Measurements from ENCODE around the gene CDK18. TPM values are rescaled to one million over a fixed set of nuclear protein-coding genes. Genes with fewer than 3 reads are reported as not detected.
A peak's percentile ranks its signal among the peaks of the same experiment; 100 is the strongest.

The CDK18 gene
- total RNA-seq, 6 donors from 2014 or later, result 16.7 to 130 (median 30.4) TPM

DNA sequence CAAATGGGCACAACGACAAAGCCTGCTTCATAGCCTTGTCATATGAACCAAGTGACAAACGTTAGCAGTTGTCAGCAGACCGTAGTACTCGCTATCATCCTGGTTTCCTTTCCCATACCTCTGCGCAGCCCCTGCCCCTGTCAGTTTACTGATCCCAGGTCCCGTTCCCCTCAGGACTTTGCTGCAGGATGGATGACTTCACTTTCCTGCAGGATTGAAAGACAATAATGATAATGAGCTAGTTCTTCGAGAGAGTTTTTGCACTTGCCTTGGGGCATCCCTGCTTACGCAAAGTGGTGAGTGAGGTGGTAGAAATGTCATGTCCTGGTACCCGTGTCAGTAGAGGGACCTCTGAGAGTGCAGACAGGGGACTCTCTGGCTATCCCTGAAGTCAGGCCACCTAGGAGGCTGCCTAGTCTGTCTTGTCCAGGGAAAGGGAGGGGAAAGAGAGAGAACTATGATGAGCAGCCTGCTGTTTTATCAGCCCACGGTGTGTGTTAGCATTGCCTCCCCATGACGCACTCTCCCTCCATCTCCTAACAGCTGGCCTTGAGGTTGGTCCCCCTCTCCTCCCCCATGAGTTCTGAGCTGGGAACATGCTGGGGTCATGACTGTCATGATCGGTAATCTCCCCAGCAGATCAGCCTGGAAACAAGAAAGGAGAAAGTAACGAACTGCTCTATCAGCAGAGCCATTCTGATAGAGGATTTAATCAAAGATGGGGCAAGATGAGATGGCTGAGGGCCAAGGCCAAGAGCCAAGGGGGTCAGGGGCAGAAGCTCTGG, 73.6 kb downstream of the CDK18 start:
- Histone ChIP-seq H3K36me3 (no peaks in the 10 kb centered on the region), H3K27me3 (no peaks in the 10 kb centered on the region), H3K27ac (peak overlapping the region in 2 of 4 donors; percentile 13 to 14), H3K9me3 (no peaks in the 10 kb centered on the region), H3K4me1 (peaks cover 14 to 36% (median 25%) of the 10 kb centered on the region in 4 donors), H3K4me3 (no peak overlapping the region)
- TF ChIP-seq EP300 (IDR thresholded peaks at IDR 0.05), result no peak
- TF ChIP-seq POLR2AphosphoS5 (IDR thresholded peaks at IDR 0.05), result no peak
- TF ChIP-seq, protein P1, sequence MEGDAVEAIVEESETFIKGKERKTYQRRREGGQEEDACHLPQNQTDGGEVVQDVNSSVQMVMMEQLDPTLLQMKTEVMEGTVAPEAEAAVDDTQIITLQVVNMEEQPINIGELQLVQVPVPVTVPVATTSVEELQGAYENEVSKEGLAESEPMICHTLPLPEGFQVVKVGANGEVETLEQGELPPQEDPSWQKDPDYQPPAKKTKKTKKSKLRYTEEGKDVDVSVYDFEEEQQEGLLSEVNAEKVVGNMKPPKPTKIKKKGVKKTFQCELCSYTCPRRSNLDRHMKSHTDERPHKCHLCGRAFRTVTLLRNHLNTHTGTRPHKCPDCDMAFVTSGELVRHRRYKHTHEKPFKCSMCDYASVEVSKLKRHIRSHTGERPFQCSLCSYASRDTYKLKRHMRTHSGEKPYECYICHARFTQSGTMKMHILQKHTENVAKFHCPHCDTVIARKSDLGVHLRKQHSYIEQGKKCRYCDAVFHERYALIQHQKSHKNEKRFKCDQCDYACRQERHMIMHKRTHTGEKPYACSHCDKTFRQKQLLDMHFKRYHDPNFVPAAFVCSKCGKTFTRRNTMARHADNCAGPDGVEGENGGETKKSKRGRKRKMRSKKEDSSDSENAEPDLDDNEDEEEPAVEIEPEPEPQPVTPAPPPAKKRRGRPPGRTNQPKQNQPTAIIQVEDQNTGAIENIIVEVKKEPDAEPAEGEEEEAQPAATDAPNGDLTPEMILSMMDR (IDR thresholded peaks at IDR 0.05), result no peak
- no peak for TF ChIP-seq POLR2A (IDR thresholded peaks at IDR 0.05)
- no peak for DNase-seq
- no peak for ATAC-seq (ENCODE audit: low FRiP score in 2 of 2)
- WGBS, 2 donors, result 67 to 76% methylated on average over 13 of the region's 13 CpGs

DNA sequence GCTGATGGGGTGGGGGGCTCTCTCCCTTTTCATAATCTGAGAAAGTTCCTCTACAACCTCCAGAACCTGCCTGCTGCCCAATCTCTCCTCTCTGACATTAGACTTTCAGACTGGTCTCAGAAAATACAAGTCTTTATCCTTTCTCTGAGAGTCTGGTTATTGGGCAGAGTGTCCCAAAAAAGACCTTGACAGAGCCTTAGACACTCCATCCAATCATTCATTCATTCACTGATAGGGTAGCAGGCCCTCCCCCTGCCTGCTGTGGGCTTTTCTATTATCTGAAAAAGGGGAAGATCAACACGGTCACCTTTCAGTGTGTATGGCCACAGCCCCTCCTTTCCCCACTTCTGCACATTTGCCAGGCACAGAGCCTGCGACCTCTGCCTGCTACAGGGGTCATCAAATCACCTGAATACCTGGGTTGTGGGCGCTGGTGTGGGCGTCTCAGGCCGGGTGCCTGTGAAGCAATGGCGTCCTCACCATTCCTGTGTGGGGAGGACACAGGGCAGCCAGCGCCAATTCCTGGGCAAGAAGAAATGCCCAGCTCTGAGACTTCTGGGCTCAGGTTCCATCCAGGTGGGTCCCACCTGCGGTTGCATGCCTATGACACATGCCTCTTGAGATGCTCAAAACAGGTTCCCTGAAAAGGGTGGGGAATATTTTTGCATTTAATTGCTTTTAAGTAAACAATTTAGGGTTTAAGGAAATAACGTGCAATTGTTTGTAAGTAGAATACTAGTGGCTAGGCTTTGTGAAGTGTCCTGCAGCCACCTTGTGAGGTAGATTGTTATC, 74.5 kb downstream of the CDK18 start:
- no peak for ATAC-seq (ENCODE audit: low FRiP score in 2 of 2)
- Histone ChIP-seq H3K27ac (peak overlapping the region in 2 of 4 donors; percentile 14 to 71), H3K4me1 (peaks cover 21 to 43% (median 31%) of the 10 kb centered on the region in 4 donors), H3K4me3 (no peak overlapping the region), H3K27me3 (no peaks in the 10 kb centered on the region), H3K36me3 (no peaks in the 10 kb centered on the region), H3K9me3 (no peaks in the 10 kb centered on the region)
- DNase-seq, result peak in 1 of 2 donors; percentile 32
- 55 to 70% methylated on average over 9 of the region's 9 CpGs for WGBS, 2 donors
- no peak for TF ChIP-seq POLR2AphosphoS5 (IDR thresholded peaks at IDR 0.05)
- TF ChIP-seq POLR2A (IDR thresholded peaks at IDR 0.05), result no peak
- no peak for TF ChIP-seq EP300 (IDR thresholded peaks at IDR 0.05)
- TF ChIP-seq, protein P1 (IDR thresholded peaks at IDR 0.05), result no peak

DNA sequence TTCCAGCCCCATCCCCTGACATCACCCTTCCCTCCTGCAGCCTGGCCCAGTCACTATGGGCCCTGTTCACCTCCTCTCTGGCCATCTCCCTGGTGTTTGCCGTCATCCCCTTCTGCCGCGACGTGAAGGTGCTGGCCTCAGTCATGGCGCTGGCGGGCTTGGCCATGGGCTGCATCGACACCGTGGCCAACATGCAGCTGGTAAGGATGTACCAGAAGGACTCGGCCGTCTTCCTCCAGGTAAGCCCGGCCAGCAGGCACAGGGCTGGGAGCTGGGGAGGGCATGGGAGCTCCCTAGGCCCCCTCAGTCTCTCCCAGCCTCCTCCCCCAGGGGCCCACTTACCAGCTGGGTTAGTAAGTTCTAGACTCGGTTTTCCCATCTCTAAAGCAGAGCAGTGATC, 75.2 kb downstream of the CDK18 start:
- DNase-seq, result peak in 1 of 2 donors; percentile 54
- H3K4me1 ChIP-seq, result peaks cover 21 to 45% (median 31%) of the 10 kb centered on the region in 4 donors
- TF ChIP-seq POLR2AphosphoS5 (IDR thresholded peaks at IDR 0.05), result no peak
- TF ChIP-seq, protein P1 (IDR thresholded peaks at IDR 0.05), result no peak
- no peak for TF ChIP-seq EP300 (IDR thresholded peaks at IDR 0.05)
- no peak for TF ChIP-seq POLR2A (IDR thresholded peaks at IDR 0.05)
- WGBS, 2 donors, result 91 to 93% methylated on average over 12 of the region's 12 CpGs
- H3K36me3 ChIP-seq, result no peaks in the 10 kb centered on the region
- no peaks in the 10 kb centered on the region for H3K9me3 ChIP-seq
- H3K4me3 ChIP-seq, result no peak overlapping the region
- no peaks in the 10 kb centered on the region for H3K27me3 ChIP-seq
- no peak for ATAC-seq (ENCODE audit: low FRiP score in 2 of 2)
- peak overlapping the region in 2 of 4 donors; percentile 71 to 85 for H3K27ac ChIP-seq

DNA sequence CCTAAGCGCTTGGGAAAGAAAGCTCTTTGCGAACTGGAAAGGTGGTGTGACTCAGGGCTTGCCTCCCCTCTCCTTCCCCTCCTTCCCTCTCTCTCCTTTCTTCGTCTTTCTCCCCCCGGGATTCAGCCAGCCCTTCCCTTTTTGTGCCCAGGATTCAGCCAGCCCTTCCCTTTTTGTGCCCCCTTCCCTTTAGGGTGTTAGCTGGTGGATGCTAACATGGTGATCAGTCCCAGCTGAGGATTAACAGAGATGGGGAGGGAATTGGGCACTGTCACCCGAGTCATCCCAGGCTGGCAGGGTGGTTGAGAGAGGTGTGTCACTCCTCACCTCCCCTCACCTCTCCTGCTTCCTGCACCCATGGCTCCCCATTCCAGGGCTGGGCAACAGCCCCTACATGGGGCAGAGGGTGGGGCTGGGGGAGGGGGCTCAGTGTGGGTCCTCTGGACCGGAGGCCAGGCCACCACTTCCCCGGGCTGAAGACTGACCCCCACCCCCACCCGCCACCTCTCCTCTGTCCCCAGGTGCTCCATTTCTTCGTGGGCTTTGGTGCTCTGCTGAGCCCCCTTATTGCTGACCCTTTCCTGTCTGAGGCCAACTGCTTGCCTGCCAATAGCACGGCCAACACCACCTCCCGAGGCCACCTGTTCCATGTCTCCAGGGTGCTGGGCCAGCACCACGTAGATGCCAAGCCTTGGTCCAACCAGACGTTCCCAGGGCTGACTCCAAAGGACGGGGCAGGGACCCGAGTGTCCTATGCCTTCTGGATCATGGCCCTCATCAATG, 75.9 kb downstream of the CDK18 start:
- ATAC-seq (ENCODE audit: low FRiP score in 2 of 2), result no peak
- DNase-seq, result peak; percentile 19 to 30
- Histone ChIP-seq H3K4me1 (peaks cover 21 to 48% (median 31%) of the 10 kb centered on the region in 4 donors), H3K9me3 (no peaks in the 10 kb centered on the region), H3K27ac (peak overlapping the region in 3 of 4 donors; percentile 71 to 85 (median 77)), H3K4me3 (no peak overlapping the region), H3K36me3 (no peaks in the 10 kb centered on the region), H3K27me3 (no peaks in the 10 kb centered on the region)
- 88 to 94% methylated on average over 8 to 13 of the region's 15 CpGs for WGBS, 2 donors
- TF ChIP-seq EP300 (IDR thresholded peaks at IDR 0.05) (no peak), POLR2AphosphoS5 (IDR thresholded peaks at IDR 0.05) (no peak), POLR2A (IDR thresholded peaks at IDR 0.05) (no peak)
- TF ChIP-seq, protein P1 (IDR thresholded peaks at IDR 0.05), result no peak

Measured in upper lobe of left lung (tissue), 6 donors.